HG03565 (cell line): ENCODE results near the gene HEY2.
A peak's percentile ranks its signal among the peaks of the same experiment; 100 is the strongest.
"Not testable (repeated sequence)": the region's sequence is repeated elsewhere in the genome, so short reads cannot be mapped to it uniquely, and the experiment has no call there.

Experiments
- ATAC-seq: cut with Tn5 transposase; IDR thresholded peaks from one replicate; pipeline ENCODE4 v1.9.1; 2021; ENCODE audit warnings: mild to moderate bottlenecking, moderate library complexity; ENCODE audit not compliant: unreplicated experiment

The HEY2 gene

GRCh38 chr6:125765944-125766343 is 16.5 kb downstream of the HEY2 start:
- ATAC-seq = no peak

GRCh38 chr6:125766641-125767040 is 17.2 kb downstream of the HEY2 start:
- ATAC-seq = no peak

DNA sequence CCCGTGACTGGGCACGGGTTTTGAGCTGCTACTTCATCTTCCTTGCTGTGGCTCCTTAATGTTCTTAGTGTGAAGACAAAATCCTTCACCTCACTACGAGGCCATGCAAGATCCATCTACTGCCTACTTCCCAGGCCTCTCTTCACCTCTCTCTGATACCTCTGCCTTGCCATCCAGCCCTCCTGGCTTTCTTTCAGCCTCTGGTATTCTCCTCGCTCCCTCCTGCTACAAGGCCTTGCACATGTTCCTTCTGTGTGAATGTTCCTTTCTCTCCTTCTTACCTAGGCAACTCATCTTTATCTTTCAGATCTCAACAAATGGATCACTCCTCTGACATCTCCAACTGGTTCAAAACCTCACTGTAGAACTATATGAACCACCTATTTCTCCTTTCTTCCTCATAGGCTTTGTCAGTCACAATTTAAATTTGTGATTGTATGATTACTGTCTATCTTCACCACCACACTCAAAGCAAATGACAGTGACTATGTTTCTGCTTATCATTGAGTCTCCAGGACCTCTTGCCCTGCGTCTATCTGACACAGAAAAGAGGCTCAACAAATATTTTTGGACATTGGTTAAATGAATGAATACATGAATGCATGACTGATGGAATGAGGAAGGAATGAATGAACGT is 19.8 kb downstream of the HEY2 start:
- ATAC-seq = no peak

- no peak for ATAC-seq
These were observed 24.2 kb downstream of the HEY2 start for GRCh38 chr6:125773387-125774341.

GRCh38 chr6:125776107-125776826 is 26.8 kb downstream of the HEY2 start:
- not testable (repeated sequence) for ATAC-seq

DNA sequence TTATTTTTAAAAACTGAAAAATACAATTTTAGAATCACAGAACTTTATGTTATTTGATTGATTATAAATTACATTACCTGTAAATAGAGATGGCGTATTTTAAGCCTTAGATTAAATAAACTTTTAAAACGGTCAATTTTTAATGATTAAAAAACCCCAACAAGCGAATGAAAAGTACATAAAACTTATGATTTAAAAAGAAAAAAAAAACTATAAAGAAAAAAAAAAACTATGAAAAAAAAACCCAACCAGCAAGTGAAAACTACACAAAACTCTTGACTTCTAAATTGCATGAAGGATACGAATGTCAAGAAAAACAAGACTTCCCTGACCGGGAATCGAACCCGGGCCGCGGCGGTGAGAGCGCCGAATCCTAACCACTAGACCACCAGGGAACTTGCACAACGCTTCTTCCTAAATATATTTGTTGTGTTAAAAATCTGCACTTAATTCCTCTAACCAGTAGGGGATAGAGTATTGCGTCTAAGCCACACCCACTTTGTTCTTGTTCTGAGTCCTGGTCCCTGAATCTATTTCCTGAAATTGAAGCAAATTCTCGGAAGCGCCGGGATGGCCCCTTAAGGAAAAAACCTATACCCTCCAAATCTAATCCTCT is 30.6 kb downstream of the HEY2 start:
- peak; percentile 79 for ATAC-seq

DNA sequence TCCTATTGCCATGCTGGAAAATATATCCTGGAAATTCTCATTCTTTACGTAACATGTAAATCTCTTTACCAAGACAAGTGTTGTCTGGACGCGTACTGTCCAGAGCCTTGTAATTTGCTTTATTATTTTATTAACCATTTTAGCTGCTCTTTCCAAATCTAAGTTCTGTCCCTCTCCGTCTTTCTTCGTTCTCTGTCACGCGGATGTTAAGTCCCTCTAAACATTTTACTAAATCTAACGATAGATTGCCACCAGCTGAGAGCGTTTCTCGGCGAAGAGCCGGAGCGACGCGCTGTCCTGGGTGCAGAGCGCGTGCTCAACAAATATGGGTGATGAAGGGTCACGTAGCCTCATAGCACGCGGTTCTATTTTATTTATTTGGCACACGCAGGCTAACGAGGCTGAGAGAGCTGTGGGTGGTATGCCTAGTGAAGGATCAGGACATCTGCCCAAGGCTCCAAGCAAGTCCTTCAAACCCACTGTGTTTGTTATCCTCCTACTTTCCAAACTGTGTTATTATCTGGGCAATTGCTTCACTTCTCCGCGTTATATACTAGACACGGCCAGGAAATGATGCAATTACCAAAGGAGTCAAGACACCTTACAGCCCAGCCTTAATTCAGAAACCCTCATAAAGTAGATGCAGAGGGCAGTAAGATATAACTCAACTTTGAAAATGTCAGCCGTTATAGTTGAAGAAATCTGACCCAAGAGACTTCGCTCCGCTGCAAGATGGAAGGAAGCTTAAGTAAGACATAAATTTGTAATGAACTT is 31.3 kb downstream of the HEY2 start:
- ATAC-seq = peak; percentile 44

DNA sequence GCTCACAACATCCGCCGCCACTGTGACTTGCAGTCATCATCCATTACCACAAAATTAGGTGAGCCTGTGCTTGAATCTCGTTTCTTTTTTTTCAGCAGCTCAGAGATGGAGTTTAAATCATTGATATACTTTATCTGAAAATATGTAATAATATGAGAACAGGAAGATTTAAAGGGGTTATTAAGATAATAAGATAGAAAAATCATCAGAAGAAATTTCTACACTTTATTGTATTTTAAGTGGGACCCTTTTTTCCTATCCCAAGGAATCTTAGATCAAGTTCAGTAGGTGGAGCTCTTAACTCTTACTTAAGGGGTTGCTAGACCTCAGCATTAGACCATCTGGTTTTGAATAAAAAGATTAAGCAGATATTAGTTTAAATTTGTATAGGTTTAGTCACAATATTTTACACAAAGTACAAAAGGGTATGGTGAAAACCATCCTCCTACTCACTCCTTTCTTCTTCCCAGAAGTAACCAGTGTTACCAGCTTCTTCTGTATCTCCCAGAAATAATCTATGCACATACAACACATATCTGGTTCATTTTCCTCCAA is 32.0 kb downstream of the HEY2 start:
- ATAC-seq = peak; percentile 23

DNA sequence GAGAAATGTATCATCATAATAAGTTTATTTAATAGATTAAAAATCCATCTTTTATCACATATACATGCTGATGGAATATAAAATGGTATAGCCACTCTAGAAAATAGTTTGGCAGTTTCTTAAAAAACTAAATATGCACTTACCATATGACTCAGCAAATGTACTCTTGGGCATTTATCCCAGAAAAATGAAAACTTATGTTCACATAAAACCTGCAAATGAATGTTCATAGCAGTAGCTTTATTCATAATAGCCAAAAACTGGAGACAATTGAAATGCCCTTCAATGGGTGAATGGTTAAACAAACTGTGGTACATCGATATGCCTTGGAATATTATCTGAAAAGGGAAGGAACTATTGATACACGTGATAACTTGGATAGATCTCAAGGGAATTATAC is 34.9 kb downstream of the HEY2 start:
- no peak for ATAC-seq

GRCh38 chr6:125787791-125788190 is 38.4 kb downstream of the HEY2 start:
- ATAC-seq = no peak

DNA sequence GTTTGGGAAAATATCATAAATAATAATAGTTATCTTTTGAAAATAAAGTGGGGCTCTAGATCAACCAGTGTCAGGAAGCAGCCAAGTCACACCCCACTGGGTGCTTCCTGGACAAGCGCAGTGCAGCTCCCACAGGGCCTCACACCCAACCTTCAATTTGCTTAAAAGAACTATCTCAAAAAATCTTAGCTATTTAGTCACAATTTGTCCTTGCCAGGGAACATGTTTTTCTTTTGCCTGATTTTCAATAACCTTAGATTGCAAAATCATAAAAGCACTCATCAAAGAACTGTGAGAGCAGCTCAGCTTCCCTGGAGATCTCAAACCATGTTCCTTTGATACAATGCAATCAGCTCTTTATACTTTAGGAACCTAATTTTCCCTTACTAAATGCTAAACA is 39.7 kb downstream of the HEY2 start:
- ATAC-seq = no peak

DNA sequence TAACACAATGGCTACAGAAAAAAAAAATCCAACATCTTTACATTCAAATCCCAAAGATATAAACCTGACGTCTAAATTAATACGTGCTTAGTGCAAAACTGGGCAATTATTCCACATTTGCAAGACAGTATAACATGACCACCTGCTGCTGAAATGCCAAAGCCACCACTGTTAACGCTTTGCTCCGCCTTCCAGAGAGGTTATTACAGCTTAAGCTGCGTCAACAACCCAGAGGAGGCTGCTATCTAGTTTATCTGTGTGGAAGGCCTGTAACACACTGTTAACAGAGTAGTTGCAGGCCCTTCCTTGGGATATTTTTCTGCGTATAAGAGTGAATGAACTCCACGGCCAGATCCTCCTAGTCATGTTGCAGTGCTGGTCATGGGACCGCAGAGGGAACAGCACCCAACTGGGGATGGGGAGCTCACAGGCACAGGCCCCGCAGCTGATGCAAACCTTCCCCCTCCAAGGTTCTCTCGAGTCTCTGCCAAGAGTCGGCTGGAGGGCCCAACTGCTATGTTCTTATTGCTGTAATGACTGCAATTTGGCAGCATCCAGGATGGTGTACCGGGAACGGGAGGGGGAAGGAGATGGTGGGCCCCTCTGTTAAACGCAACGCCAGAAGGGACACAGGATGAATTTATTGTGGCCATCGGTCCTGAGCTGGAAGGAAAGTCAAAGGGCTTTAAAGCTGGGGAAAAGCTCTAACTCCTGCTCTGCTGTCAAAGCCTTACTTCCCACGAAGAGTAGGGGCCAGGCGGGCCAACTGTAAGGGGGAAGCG is 40.3 kb downstream of the HEY2 start:
- ATAC-seq = no peak

- ATAC-seq = peak; percentile 52
These were observed 41.1 kb downstream of the HEY2 start, which contains the start of gene NCOA7 for GRCh38 chr6:125790358-125791150. TSS of gene NCOA7 (plus strand) at chr6:125790960. CDS start at chr6:125815355, 24,395 bp downstream.

DNA sequence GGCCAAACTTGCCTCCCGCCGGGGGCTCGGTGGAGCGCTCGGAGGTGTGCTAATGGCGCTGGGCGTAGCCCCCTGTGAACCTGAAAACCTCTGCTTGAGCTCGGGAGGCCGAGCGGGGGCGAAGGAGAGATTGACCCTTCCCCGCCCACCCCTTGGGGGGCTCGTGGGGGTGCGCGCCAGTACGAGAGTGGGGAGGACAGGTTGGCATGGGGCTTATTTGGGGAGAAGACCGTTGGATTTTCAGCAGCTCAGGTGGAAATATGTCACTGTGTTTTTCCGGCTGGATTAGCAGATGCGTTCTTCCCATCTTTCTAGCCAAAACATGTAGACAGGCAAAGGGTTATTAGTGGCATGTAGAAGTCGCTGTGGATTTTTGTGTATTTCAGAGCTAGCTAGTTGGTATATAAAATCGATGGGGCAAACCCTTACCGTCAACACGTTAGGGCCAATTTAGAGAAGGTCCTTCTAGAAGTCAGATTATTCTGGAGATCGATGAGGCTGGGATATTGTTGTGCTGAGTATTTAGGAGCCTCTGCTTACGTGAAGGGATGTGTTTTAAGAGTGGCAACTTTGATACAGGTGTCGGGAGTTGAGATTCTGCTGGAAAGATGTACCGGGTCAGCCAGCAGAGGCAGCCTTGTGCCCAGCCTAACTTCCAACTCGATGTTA is 41.9 kb downstream of the HEY2 start:
- ATAC-seq = peak; percentile 31

GRCh38 chr6:125791820-125792165 is 42.4 kb downstream of the HEY2 start:
- ATAC-seq = no peak

GRCh38 chr6:125792172-125792571 is 42.7 kb downstream of the HEY2 start:
- no peak for ATAC-seq

DNA sequence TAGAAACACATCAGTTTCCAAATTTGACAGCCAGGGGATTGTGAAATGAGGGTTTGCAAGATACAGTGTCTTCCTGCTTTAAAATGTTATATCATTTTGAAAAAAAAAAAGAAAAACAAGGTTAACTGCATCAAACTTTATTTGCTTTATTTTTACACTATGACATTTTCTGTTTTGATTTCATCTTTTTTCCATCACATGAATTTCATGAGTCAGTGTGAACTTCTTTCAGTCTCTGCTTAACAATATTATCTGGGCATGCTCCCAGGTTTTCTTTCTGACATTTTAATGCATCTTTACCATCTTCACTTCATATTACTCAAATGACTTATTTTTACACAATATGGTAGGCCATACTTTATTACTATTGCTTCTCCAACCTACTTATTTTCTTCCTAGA is 43.2 kb downstream of the HEY2 start:
- ATAC-seq = no peak

GRCh38 chr6:125793280-125793679 is 43.8 kb downstream of the HEY2 start:
- ATAC-seq = no peak
